K562 (cell line): ENCODE results near the gene SUPT3H. TPM values are rescaled to one million over a fixed set of nuclear protein-coding genes. Genes with fewer than 3 reads are reported as not detected.

Source experiments
- ATAC-seq: fragments of 200-7000 bp; cut with Tn5 transposase; 3 replicates; pipeline ENCODE4 v1.9.1; 2020; ENCODE audit warnings: moderate library complexity
- BruUV-seq: library from RNA; stranded (reverse); fragments of 400-500 nt; replicated peaks from 2 replicates; lab custom pipeline; 2021; lab: Mats Ljungman, UMichigan
- CTCF ChIA-PET: fragments of 300-600 bp; formaldehyde crosslinking; extraction: SDS; loops from one replicate; lab custom pipeline; 2021; ENCODE audit warnings: low intra/inter-chr PET ratio; lab: Yijun Ruan, JAX
- POLR2A ChIA-PET: fragments of 300-600, 350-650 bp; sonication (Branson Sonifier 250); formaldehyde crosslinking; extraction: SDS; loops from one replicate; lab custom pipeline; 2021; ENCODE audit warnings: antibody characterized with exemption, inconsistent platforms; lab: Yijun Ruan, JAX
- DNase-seq, 4 experiments: peaks; one replicate each; pipeline versions ENCODE4 v3.0.0 to v3.0.0-alpha.2; 2011 to 2018; ENCODE audit warnings: low spot score in 3 of 4, mixed read lengths in 3 of 4; ENCODE audit errors: extremely low read depth in 1 of 4
- FAIRE-seq: peaks from 2 replicates; lab custom pipeline; 2011; peaks lifted over from hg19 to GRCh38; lab: Jason Lieb, UNC
- H2AFZ ChIP-seq: 2 replicates; pipeline ENCODE4 v1.6.0; 2011; ENCODE audit warnings: low read depth, low read length, control low read depth, inconsistent platforms
- H3K27ac ChIP-seq: fragments of 200-600 bp; 3 replicates; pipeline ENCODE4 v1.8.0; 2011; ENCODE audit warnings: low read depth, mild to moderate bottlenecking, control low read depth, inconsistent platforms, low read length, moderate library complexity, mixed read lengths; ENCODE audit errors: extremely low read depth
- H3K27me3 ChIP-seq, 2 experiments: fragments of 300-600 bp in 1 of 2; 2 replicates in 1 of 2; 3 replicates in 1 of 2; pipeline versions ENCODE4 v1.6.0 to v1.8.0; 2011; ENCODE audit warnings: inconsistent platforms in 2 of 2, low read length in 2 of 2, mild to moderate bottlenecking in 1 of 2, mixed read lengths in 1 of 2, moderate library complexity in 1 of 2; ENCODE audit not compliant: control insufficient read depth in 2 of 2, insufficient read depth in 2 of 2
- H3K36me3 ChIP-seq: fragments of 300-600 bp; 3 replicates; pipeline ENCODE4 v1.8.0; 2011; ENCODE audit warnings: mild to moderate bottlenecking, low read length, inconsistent platforms; ENCODE audit not compliant: control insufficient read depth, insufficient read depth
- H3K4me1 ChIP-seq, 2 experiments: fragments of 200-600 bp in 1 of 2; replicated peaks in 1 of 2; 2 replicates in 1 of 2; 3 replicates in 1 of 2; pipeline versions ENCODE4 v1.5.1 to v1.8.0; 2011; ENCODE audit warnings: inconsistent platforms in 2 of 2, low read length in 2 of 2, mild to moderate bottlenecking in 1 of 2, mixed read lengths in 1 of 2, moderate library complexity in 1 of 2; ENCODE audit not compliant: control insufficient read depth in 2 of 2, insufficient read depth in 2 of 2
- H3K4me2 ChIP-seq: 2 replicates; pipeline ENCODE4 v1.6.1; 2011; ENCODE audit warnings: low read length, control low read depth, inconsistent platforms, mixed read lengths; ENCODE audit not compliant: insufficient read depth
- H3K4me3 ChIP-seq: fragments of 200-600 bp; sonication (generic), shearing (Covaris generic); 2 replicates; pipeline ENCODE4 v1.5.1; 2016; ENCODE audit warnings: control low read depth, inconsistent platforms
- H3K79me2 ChIP-seq: fragments of 200-600 bp; 3 replicates; pipeline ENCODE4 v1.8.0; 2011; ENCODE audit warnings: low read length, inconsistent platforms; ENCODE audit not compliant: control insufficient read depth, insufficient read depth
- H3K9ac ChIP-seq, 2 experiments: 2 replicates each; pipeline versions ENCODE4 v1.6.0 to v1.6.1; 2011; ENCODE audit warnings: low read depth in 2 of 2, low read length in 2 of 2, control low read depth in 1 of 2, inconsistent platforms in 1 of 2, mild to moderate bottlenecking in 1 of 2, mixed read lengths in 1 of 2; ENCODE audit not compliant: insufficient read depth in 1 of 2
- H3K9me1 ChIP-seq: one replicate; pipeline ENCODE4 v1.6.0; 2011; ENCODE audit warnings: inconsistent platforms, mild to moderate bottlenecking, low read length, moderate library complexity; ENCODE audit not compliant: control insufficient read depth, insufficient read depth
- H3K9me3 ChIP-seq: replicated peaks from 2 replicates; pipeline ENCODE4 v1.5.1; 2011; ENCODE audit warnings: low read depth, low read length, inconsistent platforms; ENCODE audit not compliant: control insufficient read depth, insufficient read depth
- H4K20me1 ChIP-seq: replicated peaks from 2 replicates; pipeline ENCODE4 v1.6.1; 2011; ENCODE audit warnings: low read length, inconsistent platforms, mixed read lengths; ENCODE audit not compliant: control insufficient read depth, insufficient read depth
- BRD9 ChIP-seq: fragments of 450-650 bp; IDR thresholded peaks from 2 replicates; pipeline ENCODE4 v1.6.1; 2018; ENCODE audit warnings: low read depth; ENCODE audit not compliant: partially characterized antibody
- FOS ChIP-seq: IDR thresholded peaks from 3 replicates; pipeline ENCODE4 v1.6.1; 2011; ENCODE audit not compliant: insufficient read length; ENCODE audit errors: extremely low read depth
- FUS ChIP-seq: fragments of 200-400 bp; formaldehyde crosslinking; optimal IDR thresholded peaks from 2 replicates; pipeline ENCODE3; 2017; ENCODE audit warnings: low read depth, low read length
- HDAC2 ChIP-seq: fragments of 450-650 bp; IDR thresholded peaks from 2 replicates; pipeline ENCODE4 v1.6.1; 2016; ENCODE audit warnings: mild to moderate bottlenecking
- SRSF7 ChIP-seq: fragments of 200-400 bp; formaldehyde crosslinking; optimal IDR thresholded peaks from 2 replicates; pipeline ENCODE3; 2017; ENCODE audit warnings: mild to moderate bottlenecking, low read depth, low read length
- ZNF3 ChIP-seq: fragments of 250-450 bp; sonication (Bioruptor Pico); IDR thresholded peaks from 2 replicates; pipeline ENCODE4 v1.5.0; 2021; ENCODE audit warnings: mild to moderate bottlenecking, moderate library complexity
- ZNF76 ChIP-seq: fragments of 250-450 bp; sonication (Bioruptor Pico); IDR thresholded peaks from 2 replicates; pipeline ENCODE4 v1.4.0; 2020; ENCODE audit warnings: mild to moderate bottlenecking, moderate library complexity, borderline replicate concordance
- WGBS: fragments of 100-300 bp; shearing (Covaris generic); methylation state at CpG from one replicate; pipeline ENCODE4 v1.1.6; 2016; ENCODE audit warnings: low coverage, mixed read lengths; ENCODE audit not compliant: insufficient coverage; ENCODE audit errors: missing lambda C conversion rate; 5-methylcytosine and 5-hydroxymethylcytosine counted together
- in situ Hi-C: fragments of 300-500 bp; cut with MboI; formaldehyde crosslinking; loops from 4 replicates; pipeline ENCODE4 v1.15.0; 2018; ENCODE audit warnings: inconsistent platforms, mixed read lengths
- intact Hi-C: fragments of 100-400 bp; cut with micrococcal nuclease; formaldehyde crosslinking; loops from 2 replicates; pipeline ENCODE4 v1.14.2; 2022
- polyA plus RNA-seq, 8 experiments: library from polyadenylated mRNA; depleted of rRNA in 4 of 8; stranded (reverse) in 5 of 8; unstranded in 3 of 8; fragments of >200 nt; fragmentation: Nextera tagmentation in 2 of 8; fragmentation: Illumina TruSeq in 1 of 8; extraction: Ambion mirVana in 2 of 8; extraction: Trizol in 1 of 8; gene quantifications; 2 replicates each; pipeline versions ENCODE4 v1.2.1 to v1.2.3, GENCODE V29; 2011 to 2014; ENCODE audit warnings: inconsistent platforms in 1 of 8, missing spikeins in 1 of 8
- total RNA-seq, 7 experiments: library from RNA; depleted of rRNA in 6 of 7; stranded (reverse); fragments of >200 nt in 6 of 7; fragmentation: Illumina TruSeq in 2 of 7; extraction: Trizol in 2 of 7; gene quantifications; 2 replicates each; pipeline versions ENCODE4 v1.2.1 to v1.2.3, GENCODE V29; 2011 to 2021; ENCODE audit warnings: low replicate concordance in 1 of 7
- TF ChIP-seq, protein P1 (sequence below), 2 experiments: fragments of 450-650 bp; IDR thresholded peaks; 2 replicates each; pipeline ENCODE4 v1.6.1; 2018; ENCODE audit warnings: mild to moderate bottlenecking in 2 of 2, low read depth in 1 of 2; ENCODE audit not compliant: partially characterized antibody in 2 of 2
- TF ChIP-seq, protein P2 (sequence below): fragments of 250-450 bp; sonication (Bioruptor Pico); IDR thresholded peaks from 2 replicates; pipeline ENCODE4 v1.8.0; 2021; ENCODE audit warnings: mild to moderate bottlenecking, moderate library complexity

Gene SUPT3H
- total and polyA plus RNA-seq, 9 of the 15 experiments (the other 6 are each of a cell fraction or from before 2014, with no cell fraction given): 7.2 to 16.3 (median 11.9) TPM

DNA sequence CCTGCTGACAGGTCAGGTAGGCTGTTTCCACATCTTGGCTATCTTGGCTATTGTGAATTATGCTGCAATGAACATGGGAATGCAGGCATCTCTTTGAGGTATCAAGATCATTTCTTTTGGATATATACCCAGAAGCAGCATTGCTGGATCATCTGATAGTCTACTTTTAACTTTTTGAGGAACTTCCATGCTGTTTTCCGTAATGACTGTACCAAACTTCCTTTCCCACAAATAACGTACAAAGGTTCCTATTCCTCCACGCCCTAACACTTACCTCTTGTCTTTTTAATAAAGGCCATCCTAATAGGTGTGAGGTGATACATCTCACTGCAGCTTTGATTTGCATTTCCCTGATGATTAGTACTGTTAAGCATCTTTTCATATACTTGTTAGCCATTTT lies 388.3 kb downstream of the SUPT3H start (continued):
- TF ChIP-seq, protein P1, sequence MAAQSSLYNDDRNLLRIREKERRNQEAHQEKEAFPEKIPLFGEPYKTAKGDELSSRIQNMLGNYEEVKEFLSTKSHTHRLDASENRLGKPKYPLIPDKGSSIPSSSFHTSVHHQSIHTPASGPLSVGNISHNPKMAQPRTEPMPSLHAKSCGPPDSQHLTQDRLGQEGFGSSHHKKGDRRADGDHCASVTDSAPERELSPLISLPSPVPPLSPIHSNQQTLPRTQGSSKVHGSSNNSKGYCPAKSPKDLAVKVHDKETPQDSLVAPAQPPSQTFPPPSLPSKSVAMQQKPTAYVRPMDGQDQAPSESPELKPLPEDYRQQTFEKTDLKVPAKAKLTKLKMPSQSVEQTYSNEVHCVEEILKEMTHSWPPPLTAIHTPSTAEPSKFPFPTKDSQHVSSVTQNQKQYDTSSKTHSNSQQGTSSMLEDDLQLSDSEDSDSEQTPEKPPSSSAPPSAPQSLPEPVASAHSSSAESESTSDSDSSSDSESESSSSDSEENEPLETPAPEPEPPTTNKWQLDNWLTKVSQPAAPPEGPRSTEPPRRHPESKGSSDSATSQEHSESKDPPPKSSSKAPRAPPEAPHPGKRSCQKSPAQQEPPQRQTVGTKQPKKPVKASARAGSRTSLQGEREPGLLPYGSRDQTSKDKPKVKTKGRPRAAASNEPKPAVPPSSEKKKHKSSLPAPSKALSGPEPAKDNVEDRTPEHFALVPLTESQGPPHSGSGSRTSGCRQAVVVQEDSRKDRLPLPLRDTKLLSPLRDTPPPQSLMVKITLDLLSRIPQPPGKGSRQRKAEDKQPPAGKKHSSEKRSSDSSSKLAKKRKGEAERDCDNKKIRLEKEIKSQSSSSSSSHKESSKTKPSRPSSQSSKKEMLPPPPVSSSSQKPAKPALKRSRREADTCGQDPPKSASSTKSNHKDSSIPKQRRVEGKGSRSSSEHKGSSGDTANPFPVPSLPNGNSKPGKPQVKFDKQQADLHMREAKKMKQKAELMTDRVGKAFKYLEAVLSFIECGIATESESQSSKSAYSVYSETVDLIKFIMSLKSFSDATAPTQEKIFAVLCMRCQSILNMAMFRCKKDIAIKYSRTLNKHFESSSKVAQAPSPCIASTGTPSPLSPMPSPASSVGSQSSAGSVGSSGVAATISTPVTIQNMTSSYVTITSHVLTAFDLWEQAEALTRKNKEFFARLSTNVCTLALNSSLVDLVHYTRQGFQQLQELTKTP (IDR thresholded peaks at IDR 0.05; ENCODE audit: low read depth in 1 of 2, partially characterized antibody in 2 of 2): no peak
- no peak for TF ChIP-seq ZNF3 (CRISPR knock-in tag)
- TF ChIP-seq, protein P2, sequence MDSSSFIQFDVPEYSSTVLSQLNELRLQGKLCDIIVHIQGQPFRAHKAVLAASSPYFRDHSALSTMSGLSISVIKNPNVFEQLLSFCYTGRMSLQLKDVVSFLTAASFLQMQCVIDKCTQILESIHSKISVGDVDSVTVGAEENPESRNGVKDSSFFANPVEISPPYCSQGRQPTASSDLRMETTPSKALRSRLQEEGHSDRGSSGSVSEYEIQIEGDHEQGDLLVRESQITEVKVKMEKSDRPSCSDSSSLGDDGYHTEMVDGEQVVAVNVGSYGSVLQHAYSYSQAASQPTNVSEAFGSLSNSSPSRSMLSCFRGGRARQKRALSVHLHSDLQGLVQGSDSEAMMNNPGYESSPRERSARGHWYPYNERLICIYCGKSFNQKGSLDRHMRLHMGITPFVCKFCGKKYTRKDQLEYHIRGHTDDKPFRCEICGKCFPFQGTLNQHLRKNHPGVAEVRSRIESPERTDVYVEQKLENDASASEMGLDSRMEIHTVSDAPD: no peak

DNA sequence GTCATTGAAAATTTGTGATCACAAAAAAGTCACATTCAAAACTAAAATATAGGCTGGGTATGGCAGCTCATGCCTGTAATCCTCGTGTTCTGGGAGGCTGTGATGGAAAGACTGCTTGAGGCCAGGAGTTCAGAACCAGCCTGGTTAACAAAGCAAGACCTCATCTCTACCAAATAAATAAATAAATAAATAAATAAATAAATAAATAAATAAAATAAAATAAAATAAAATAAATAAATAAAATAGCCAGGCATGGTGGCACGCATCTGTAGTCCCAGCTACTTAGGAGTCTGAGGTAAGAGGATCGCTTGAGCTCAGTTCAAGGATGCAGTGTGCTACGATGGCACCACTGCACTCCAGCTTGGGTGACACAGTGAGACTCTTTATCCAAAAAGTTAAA lies 392.7 kb downstream of the SUPT3H start:
- H3K9me3 ChIP-seq: no peaks in the 10 kb centered on the region
- in situ Hi-C loops (no loop called here), intact Hi-C loops (no loop called here)
- H4K20me1 ChIP-seq: no peaks in the 10 kb centered on the region
- H3K4me3 ChIP-seq: no peak overlapping the region
- no peaks in the 10 kb centered on the region for H3K4me1 ChIP-seq
- H3K9me1 ChIP-seq: no peaks in the 10 kb centered on the region
- no peak overlapping the region for H3K27ac ChIP-seq
- POLR2A ChIA-PET: no interaction called here
- no TSS peak for BruUV-seq
- TF ChIP-seq FOS: no peak
- no peak for TF ChIP-seq BRD9
- TF ChIP-seq ZNF76: no peak
- no peak for TF ChIP-seq FUS
- TF ChIP-seq SRSF7: no peak
- TF ChIP-seq HDAC2: no peak
- DNase-seq (no peak), FAIRE-seq (no peak), ATAC-seq (no peak)
- H3K4me2 ChIP-seq: no peak overlapping the region
- no peaks in the 10 kb centered on the region for H3K79me2 ChIP-seq
- CTCF ChIA-PET: no interaction called here
- no peaks in the 10 kb centered on the region for H3K27me3 ChIP-seq
- H2AFZ ChIP-seq: no peak overlapping the region
- no peaks in the 10 kb centered on the region for H3K36me3 ChIP-seq
- no peak overlapping the region for H3K9ac ChIP-seq
- WGBS: 42% methylated on average over 4 of the region's 4 CpGs
